H1 (cell line): Measurements from ENCODE around the gene KCNK15. TPM values are rescaled to one million over a fixed set of nuclear protein-coding genes. Genes with fewer than 3 reads are reported as not detected.
A peak's percentile ranks its signal among the peaks of the same experiment; 100 is the strongest.

ENCODE experiments used
- GTF2F1 ChIP-seq: IDR thresholded peaks from 2 replicates; pipeline ENCODE4 v1.6.1; 2012; ENCODE audit warnings: low read depth, low read length, improper control_type of control experiment, borderline replicate concordance
- JUN ChIP-seq: IDR thresholded peaks from 2 replicates; pipeline ENCODE4 v1.6.1; 2011; ENCODE audit warnings: low read depth, mild to moderate bottlenecking, improper control_type of control experiment, low read length
- MAFK ChIP-seq: IDR thresholded peaks from 2 replicates; pipeline ENCODE4 v1.6.1; 2012; ENCODE audit warnings: low read depth, mild to moderate bottlenecking, improper control_type of control experiment, low read length
- RAD21 ChIP-seq, 2 experiments: IDR thresholded peaks in 1 of 2; conservative IDR thresholded peaks in 1 of 2; 2 replicates each; pipeline ENCODE4 v1.6.1; 2011; ENCODE audit warnings: low read depth in 2 of 2, low read length in 2 of 2, improper control_type of control experiment in 1 of 2, inconsistent platforms in 1 of 2, mild to moderate bottlenecking in 1 of 2, moderate library complexity in 1 of 2
- RBBP5 ChIP-seq: IDR thresholded peaks from 2 replicates; pipeline ENCODE4 v1.7.1; 2012; ENCODE audit warnings: low read depth, mild to moderate bottlenecking, inconsistent platforms, low read length, moderate library complexity, borderline replicate concordance
- SIN3A ChIP-seq, 2 experiments: IDR thresholded peaks in 1 of 2; conservative IDR thresholded peaks in 1 of 2; 2 replicates each; pipeline ENCODE4 v1.6.1; 2011 to 2012; ENCODE audit warnings: low read length in 2 of 2, improper control_type of control experiment in 1 of 2, low read depth in 1 of 2, mild to moderate bottlenecking in 1 of 2
- SIX5 ChIP-seq: IDR thresholded peaks from 2 replicates; pipeline ENCODE4 v1.6.1; 2011; ENCODE audit warnings: mild to moderate bottlenecking, low read depth, low read length
- SP1 ChIP-seq: IDR thresholded peaks from 2 replicates; pipeline ENCODE4 v1.6.1; 2011; ENCODE audit warnings: low read depth, low read length
- TBP ChIP-seq: IDR thresholded peaks from 2 replicates; pipeline ENCODE4 v1.6.1; 2011; ENCODE audit warnings: low read depth, low read length, improper control_type of control experiment
- YY1 ChIP-seq: IDR thresholded peaks from 2 replicates; pipeline ENCODE4 v1.6.1; 2011; ENCODE audit warnings: low read depth, mild to moderate bottlenecking, low read length
- polyA plus RNA-seq, 7 experiments: library from polyadenylated mRNA; depleted of rRNA in 3 of 7; stranded (reverse) in 5 of 7; unstranded in 2 of 7; fragments of >200 nt in 5 of 7; fragments of 200-250 nt in 2 of 7; gene quantifications; 1 replicate in 5 of 7; 2 replicates in 1 of 7; 4 replicates in 1 of 7; pipeline versions ENCODE4 v1.2.1 to v1.2.3, GENCODE V29; 2011 to 2013; ENCODE audit warnings: missing spikeins in 2 of 7, mixed read lengths in 2 of 7
- total RNA-seq: library from RNA; stranded (reverse); fragmentation: NEBNext Ultra II Directional; extraction: Animal tissue kit (Norgen Biotek cat#: 25700); gene quantifications from 2 replicates; pipeline ENCODE4 v1.2.1, GENCODE V29; 2021
- TF ChIP-seq, protein P1 (sequence below), 3 experiments: IDR thresholded peaks; 1 replicate in 2 of 3; 2 replicates in 1 of 3; pipeline versions ENCODE4 v1.5.1 to v1.6.1; 2011; ENCODE audit warnings: low read length in 3 of 3, mild to moderate bottlenecking in 3 of 3, inconsistent platforms in 2 of 3, low read depth in 1 of 3, moderate library complexity in 1 of 3; ENCODE audit not compliant: insufficient read depth in 1 of 3; ENCODE audit errors: control extremely low read depth in 1 of 3
- TF ChIP-seq, protein P2 (sequence below): IDR thresholded peaks from 2 replicates; pipeline ENCODE4 v1.6.1; 2012; ENCODE audit warnings: inconsistent platforms

KCNK15 gene
- total and polyA plus RNA-seq, 2 of the 8 experiments (the other 6 are each of a cell fraction or from before 2014, with no cell fraction given) = 0.24 to 0.33 TPM

DNA sequence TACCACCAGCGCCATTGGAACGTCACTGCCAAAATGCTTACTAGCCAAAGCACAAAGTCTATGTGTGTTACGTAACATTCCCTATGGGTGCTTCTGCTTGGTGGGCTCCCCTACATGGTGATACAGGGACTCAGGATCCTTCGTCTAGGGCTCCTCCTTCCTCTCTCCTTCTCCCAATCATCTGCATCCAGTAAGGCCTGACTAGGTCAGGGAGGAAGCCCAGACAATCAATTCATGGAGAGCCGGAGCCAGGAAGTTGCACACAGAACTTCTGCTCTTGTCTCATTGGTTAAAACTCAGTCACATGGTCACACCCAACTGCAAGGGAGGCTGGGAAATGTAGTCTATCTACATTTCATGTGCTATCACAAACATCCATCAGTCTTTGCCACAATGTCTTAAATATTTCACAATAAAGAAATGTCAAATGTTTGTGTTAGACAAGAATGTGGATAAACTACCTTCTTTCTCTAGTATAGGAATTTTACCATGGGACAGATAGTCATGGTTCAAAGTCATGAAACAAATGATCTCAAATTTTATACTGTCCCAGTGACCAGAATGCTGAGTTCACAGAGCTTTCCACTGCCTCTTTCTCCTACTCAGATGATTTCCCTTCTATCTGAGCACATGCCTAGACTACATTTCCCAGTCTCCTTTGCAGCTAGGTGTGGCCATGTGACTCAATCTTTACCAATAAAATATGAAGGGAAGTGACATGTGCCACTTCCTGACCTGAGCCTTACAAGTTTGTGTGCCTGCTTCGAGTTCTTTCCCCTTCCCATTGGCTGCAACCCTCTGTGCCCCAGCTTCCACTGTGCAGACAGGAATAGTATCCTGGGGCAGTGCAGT lies 9.3 kb upstream of the KCNK15 start (continued):
- TF ChIP-seq SIN3A (conservative IDR thresholded peaks at IDR 0.05 in 1 of 2, IDR thresholded peaks at IDR 0.05 in 1 of 2; ENCODE audit: low read depth in 1 of 2, low read length in 2 of 2) (peak in 1 of 2 experiments; percentile 43; a peak in 1 of 4 replicates), SP1 (peak; percentile 74; the same call in 1 of the 2 replicates), YY1 (peak; percentile 63; the same call in 1 of the 2 replicates), MAFK (no peak), SIX5 (peak; percentile 87), TBP (0 out of 2 replicates have a peak, but pooled peaks have one; percentile 13), JUN (no peak), GTF2F1 (no peak), RAD21 (IDR thresholded peaks at IDR 0.05 in 1 of 2, conservative IDR thresholded peaks at IDR 0.05 in 1 of 2; ENCODE audit: low read depth in 2 of 2, low read length in 2 of 2) (peak in 1 of 2 experiments; percentile 11; a peak in 1 of 4 replicates), RBBP5 (no peak)
- TF ChIP-seq, protein P1, sequence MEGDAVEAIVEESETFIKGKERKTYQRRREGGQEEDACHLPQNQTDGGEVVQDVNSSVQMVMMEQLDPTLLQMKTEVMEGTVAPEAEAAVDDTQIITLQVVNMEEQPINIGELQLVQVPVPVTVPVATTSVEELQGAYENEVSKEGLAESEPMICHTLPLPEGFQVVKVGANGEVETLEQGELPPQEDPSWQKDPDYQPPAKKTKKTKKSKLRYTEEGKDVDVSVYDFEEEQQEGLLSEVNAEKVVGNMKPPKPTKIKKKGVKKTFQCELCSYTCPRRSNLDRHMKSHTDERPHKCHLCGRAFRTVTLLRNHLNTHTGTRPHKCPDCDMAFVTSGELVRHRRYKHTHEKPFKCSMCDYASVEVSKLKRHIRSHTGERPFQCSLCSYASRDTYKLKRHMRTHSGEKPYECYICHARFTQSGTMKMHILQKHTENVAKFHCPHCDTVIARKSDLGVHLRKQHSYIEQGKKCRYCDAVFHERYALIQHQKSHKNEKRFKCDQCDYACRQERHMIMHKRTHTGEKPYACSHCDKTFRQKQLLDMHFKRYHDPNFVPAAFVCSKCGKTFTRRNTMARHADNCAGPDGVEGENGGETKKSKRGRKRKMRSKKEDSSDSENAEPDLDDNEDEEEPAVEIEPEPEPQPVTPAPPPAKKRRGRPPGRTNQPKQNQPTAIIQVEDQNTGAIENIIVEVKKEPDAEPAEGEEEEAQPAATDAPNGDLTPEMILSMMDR (IDR thresholded peaks at IDR 0.05; ENCODE audit: control extremely low read depth in 1 of 3, insufficient read depth in 1 of 3, low read depth in 1 of 3, low read length in 3 of 3) = peak in 1 of 3 experiments; percentile 25; a peak in 1 of 4 replicates
- TF ChIP-seq, protein P2, sequence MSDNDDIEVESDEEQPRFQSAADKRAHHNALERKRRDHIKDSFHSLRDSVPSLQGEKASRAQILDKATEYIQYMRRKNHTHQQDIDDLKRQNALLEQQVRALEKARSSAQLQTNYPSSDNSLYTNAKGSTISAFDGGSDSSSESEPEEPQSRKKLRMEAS = no peak
